Measurements from ENCODE around the gene NUDT14.

The NUDT14 gene

GRCh38 chr14:105220699-105221597 lies 39.8 kb upstream of the NUDT14 start:
- Histone ChIP-seq H3K36me3 (ENCODE audit: control insufficient read depth in 2 of 2, insufficient read depth in 2 of 2, low read length in 2 of 2) (peaks cover 31 to 32% of the 10 kb centered on the region in 2 donors), H3K4me1 (ENCODE audit: control insufficient read depth in 2 of 2, insufficient read depth in 2 of 2, low read length in 2 of 2) (no peaks in the 10 kb centered on the region), H3K27me3 (ENCODE audit: control insufficient read depth in 2 of 2, insufficient read depth in 2 of 2, low read length in 2 of 2) (no peaks in the 10 kb centered on the region), H3K27ac (ENCODE audit: low read depth in 2 of 2, low read length in 2 of 2) (no peak overlapping the region), H3K4me3 (ENCODE audit: low read length in 2 of 2) (no peak overlapping the region), H3K9me3 (ENCODE audit: control insufficient read depth in 2 of 2, low read length in 2 of 2) (no peaks in the 10 kb centered on the region), H3K9ac (ENCODE audit: low read depth in 1 of 2, low read length in 2 of 2) (no peak overlapping the region)

- H3K36me3 ChIP-seq (ENCODE audit: control insufficient read depth in 2 of 2, insufficient read depth in 2 of 2, low read length in 2 of 2): peaks cover 31 to 36% of the 10 kb centered on the region in 2 donors
- no peak overlapping the region for H3K27ac ChIP-seq (ENCODE audit: low read depth in 2 of 2, low read length in 2 of 2)
- no peak overlapping the region for H3K4me3 ChIP-seq (ENCODE audit: low read length in 2 of 2)
- no peaks in the 10 kb centered on the region for H3K9me3 ChIP-seq (ENCODE audit: control insufficient read depth in 2 of 2, low read length in 2 of 2)
- no peak overlapping the region for H3K9ac ChIP-seq (ENCODE audit: low read depth in 1 of 2, low read length in 2 of 2)
- H3K4me1 ChIP-seq (ENCODE audit: control insufficient read depth in 2 of 2, insufficient read depth in 2 of 2, low read length in 2 of 2): no peaks in the 10 kb centered on the region
- no peaks in the 10 kb centered on the region for H3K27me3 ChIP-seq (ENCODE audit: control insufficient read depth in 2 of 2, insufficient read depth in 2 of 2, low read length in 2 of 2)
These were observed 38.6 kb upstream of the NUDT14 start for GRCh38 chr14:105219753-105220152.

- no peak overlapping the region for H3K27ac ChIP-seq (ENCODE audit: low read depth in 2 of 2, low read length in 2 of 2)
- no peak overlapping the region for H3K9ac ChIP-seq (ENCODE audit: low read depth in 1 of 2, low read length in 2 of 2)
- no peaks in the 10 kb centered on the region for H3K9me3 ChIP-seq (ENCODE audit: control insufficient read depth in 2 of 2, low read length in 2 of 2)
- peaks cover 31 to 38% of the 10 kb centered on the region in 2 donors for H3K36me3 ChIP-seq (ENCODE audit: control insufficient read depth in 2 of 2, insufficient read depth in 2 of 2, low read length in 2 of 2)
- H3K4me1 ChIP-seq (ENCODE audit: control insufficient read depth in 2 of 2, insufficient read depth in 2 of 2, low read length in 2 of 2): no peaks in the 10 kb centered on the region
- H3K4me3 ChIP-seq (ENCODE audit: low read length in 2 of 2): no peak overlapping the region
- no peaks in the 10 kb centered on the region for H3K27me3 ChIP-seq (ENCODE audit: control insufficient read depth in 2 of 2, insufficient read depth in 2 of 2, low read length in 2 of 2)
These were observed 38.0 kb upstream of the NUDT14 start for GRCh38 chr14:105219043-105219612.

GRCh38 chr14:105218611-105219010 lies 37.5 kb upstream of the NUDT14 start:
- H3K27ac ChIP-seq (ENCODE audit: low read depth in 2 of 2, low read length in 2 of 2): no peak overlapping the region
- H3K36me3 ChIP-seq (ENCODE audit: control insufficient read depth in 2 of 2, insufficient read depth in 2 of 2, low read length in 2 of 2): peaks cover 31 to 38% of the 10 kb centered on the region in 2 donors

GRCh38 chr14:105217774-105218173 lies 36.7 kb upstream of the NUDT14 start:
- no peak overlapping the region for H3K9ac ChIP-seq (ENCODE audit: low read depth in 1 of 2, low read length in 2 of 2)
- H3K36me3 ChIP-seq (ENCODE audit: control insufficient read depth in 2 of 2, insufficient read depth in 2 of 2, low read length in 2 of 2): peaks cover 27 to 40% of the 10 kb centered on the region in 2 donors
- no peaks in the 10 kb centered on the region for H3K4me1 ChIP-seq (ENCODE audit: control insufficient read depth in 2 of 2, insufficient read depth in 2 of 2, low read length in 2 of 2)
- H3K9me3 ChIP-seq (ENCODE audit: control insufficient read depth in 2 of 2, low read length in 2 of 2): no peaks in the 10 kb centered on the region
- H3K27me3 ChIP-seq (ENCODE audit: control insufficient read depth in 2 of 2, insufficient read depth in 2 of 2, low read length in 2 of 2): no peaks in the 10 kb centered on the region
- H3K4me3 ChIP-seq (ENCODE audit: low read length in 2 of 2): no peak overlapping the region
- H3K27ac ChIP-seq (ENCODE audit: low read depth in 2 of 2, low read length in 2 of 2): no peak overlapping the region

More at GRCh38 chr14:105218611-105219010, 37.5 kb upstream of the NUDT14 start:
- Histone ChIP-seq H3K9me3 (ENCODE audit: control insufficient read depth in 2 of 2, low read length in 2 of 2) (no peaks in the 10 kb centered on the region), H3K4me1 (ENCODE audit: control insufficient read depth in 2 of 2, insufficient read depth in 2 of 2, low read length in 2 of 2) (no peaks in the 10 kb centered on the region), H3K9ac (ENCODE audit: low read depth in 1 of 2, low read length in 2 of 2) (no peak overlapping the region), H3K4me3 (ENCODE audit: low read length in 2 of 2) (no peak overlapping the region), H3K27me3 (ENCODE audit: control insufficient read depth in 2 of 2, insufficient read depth in 2 of 2, low read length in 2 of 2) (no peaks in the 10 kb centered on the region)

GRCh38 chr14:105216490-105217247 lies 35.6 kb upstream of the NUDT14 start:
- Histone ChIP-seq H3K4me3 (ENCODE audit: low read length in 2 of 2) (no peak overlapping the region), H3K4me1 (ENCODE audit: control insufficient read depth in 2 of 2, insufficient read depth in 2 of 2, low read length in 2 of 2) (no peaks in the 10 kb centered on the region), H3K9me3 (ENCODE audit: control insufficient read depth in 2 of 2, low read length in 2 of 2) (no peaks in the 10 kb centered on the region), H3K9ac (ENCODE audit: low read depth in 1 of 2, low read length in 2 of 2) (no peak overlapping the region), H3K27ac (ENCODE audit: low read depth in 2 of 2, low read length in 2 of 2) (no peak overlapping the region), H3K36me3 (ENCODE audit: control insufficient read depth in 2 of 2, insufficient read depth in 2 of 2, low read length in 2 of 2) (peaks cover 31 to 39% of the 10 kb centered on the region in 2 donors), H3K27me3 (ENCODE audit: control insufficient read depth in 2 of 2, insufficient read depth in 2 of 2, low read length in 2 of 2) (no peaks in the 10 kb centered on the region)

GRCh38 chr14:105215602-105216001 lies 34.5 kb upstream of the NUDT14 start:
- H3K27me3 ChIP-seq (ENCODE audit: control insufficient read depth in 2 of 2, insufficient read depth in 2 of 2, low read length in 2 of 2): no peaks in the 10 kb centered on the region
- no peaks in the 10 kb centered on the region for H3K9me3 ChIP-seq (ENCODE audit: control insufficient read depth in 2 of 2, low read length in 2 of 2)
- H3K9ac ChIP-seq (ENCODE audit: low read depth in 1 of 2, low read length in 2 of 2): no peak overlapping the region
- H3K36me3 ChIP-seq (ENCODE audit: control insufficient read depth in 2 of 2, insufficient read depth in 2 of 2, low read length in 2 of 2): peaks cover 29 to 30% of the 10 kb centered on the region in 2 donors
- no peak overlapping the region for H3K27ac ChIP-seq (ENCODE audit: low read depth in 2 of 2, low read length in 2 of 2)
- H3K4me1 ChIP-seq (ENCODE audit: control insufficient read depth in 2 of 2, insufficient read depth in 2 of 2, low read length in 2 of 2): no peaks in the 10 kb centered on the region
- H3K4me3 ChIP-seq (ENCODE audit: low read length in 2 of 2): no peak overlapping the region

- H3K9me3 ChIP-seq (ENCODE audit: control insufficient read depth in 2 of 2, low read length in 2 of 2): no peaks in the 10 kb centered on the region
- no peak overlapping the region for H3K4me3 ChIP-seq (ENCODE audit: low read length in 2 of 2)
- H3K9ac ChIP-seq (ENCODE audit: low read depth in 1 of 2, low read length in 2 of 2): no peak overlapping the region
- H3K4me1 ChIP-seq (ENCODE audit: control insufficient read depth in 2 of 2, insufficient read depth in 2 of 2, low read length in 2 of 2): no peaks in the 10 kb centered on the region
- H3K36me3 ChIP-seq (ENCODE audit: control insufficient read depth in 2 of 2, insufficient read depth in 2 of 2, low read length in 2 of 2): peaks cover 30 to 33% of the 10 kb centered on the region in 2 donors
- H3K27me3 ChIP-seq (ENCODE audit: control insufficient read depth in 2 of 2, insufficient read depth in 2 of 2, low read length in 2 of 2): no peaks in the 10 kb centered on the region
- no peak overlapping the region for H3K27ac ChIP-seq (ENCODE audit: low read depth in 2 of 2, low read length in 2 of 2)
These were observed 33.3 kb upstream of the NUDT14 start for GRCh38 chr14:105214324-105214915.

- Histone ChIP-seq H3K27ac (ENCODE audit: low read depth in 2 of 2, low read length in 2 of 2) (no peak overlapping the region), H3K27me3 (ENCODE audit: control insufficient read depth in 2 of 2, insufficient read depth in 2 of 2, low read length in 2 of 2) (no peaks in the 10 kb centered on the region), H3K36me3 (ENCODE audit: control insufficient read depth in 2 of 2, insufficient read depth in 2 of 2, low read length in 2 of 2) (peaks cover 21 to 26% of the 10 kb centered on the region in 2 donors), H3K9ac (ENCODE audit: low read depth in 1 of 2, low read length in 2 of 2) (no peak overlapping the region), H3K9me3 (ENCODE audit: control insufficient read depth in 2 of 2, low read length in 2 of 2) (no peaks in the 10 kb centered on the region), H3K4me1 (ENCODE audit: control insufficient read depth in 2 of 2, insufficient read depth in 2 of 2, low read length in 2 of 2) (no peaks in the 10 kb centered on the region), H3K4me3 (ENCODE audit: low read length in 2 of 2) (no peak overlapping the region)
These were observed 32.2 kb upstream of the NUDT14 start for GRCh38 chr14:105213361-105213760.
